Glutamatergic neuron (in vitro differentiated cells): ENCODE measurements around the gene CCDC188. TPM values are rescaled to one million over a fixed set of nuclear protein-coding genes. Genes with fewer than 3 reads are reported as not detected.

Source experiments
- DNase-seq: peaks from one replicate; pipeline ENCODE4 v3.0.0; 2022
- H3K27ac Mint-ChIP-seq: one replicate; pipeline ENCODE4 v1.8.0; 2020; ENCODE audit warnings: mild to moderate bottlenecking, mixed read lengths, inconsistent platforms; ENCODE audit not compliant: unreplicated experiment
- H3K27me3 Mint-ChIP-seq: one replicate; pipeline ENCODE4 v1.8.0; 2020; ENCODE audit warnings: mild to moderate bottlenecking, moderate library complexity, mixed read lengths, inconsistent platforms; ENCODE audit not compliant: unreplicated experiment
- H3K36me3 Mint-ChIP-seq: one replicate; pipeline ENCODE4 v1.8.0; 2020; ENCODE audit warnings: mild to moderate bottlenecking, mixed read lengths, inconsistent platforms; ENCODE audit not compliant: unreplicated experiment
- H3K4me1 Mint-ChIP-seq: one replicate; pipeline ENCODE4 v1.8.0; 2020; ENCODE audit warnings: mild to moderate bottlenecking, low read depth, mixed read lengths, inconsistent platforms; ENCODE audit not compliant: unreplicated experiment
- H3K4me3 Mint-ChIP-seq: one replicate; pipeline ENCODE4 v1.8.0; 2020; ENCODE audit warnings: mild to moderate bottlenecking, mixed read lengths, inconsistent platforms; ENCODE audit not compliant: unreplicated experiment
- H3K9me3 Mint-ChIP-seq: one replicate; pipeline ENCODE4 v1.8.0; 2020; ENCODE audit warnings: mild to moderate bottlenecking, moderate library complexity, mixed read lengths, inconsistent platforms; ENCODE audit not compliant: unreplicated experiment
- total RNA-seq: library from RNA; stranded (reverse); fragmentation: NEBNext Ultra II Directional; extraction: Animal tissue kit (Norgen Biotek cat#: 25700); gene quantifications from one replicate; pipeline ENCODE4 v1.2.1, GENCODE V29; 2021; ENCODE audit not compliant: unreplicated experiment
- TF ChIP-seq, protein P1 (sequence below): fragments of 200-600 bp; sonication (generic); IDR thresholded peaks from one replicate; pipeline ENCODE4 v1.5.0; 2021; ENCODE audit not compliant: partially characterized antibody, unreplicated experiment

Gene CCDC188
- total RNA-seq, 1 donor from 2014 or later = 0.54 TPM

DNA sequence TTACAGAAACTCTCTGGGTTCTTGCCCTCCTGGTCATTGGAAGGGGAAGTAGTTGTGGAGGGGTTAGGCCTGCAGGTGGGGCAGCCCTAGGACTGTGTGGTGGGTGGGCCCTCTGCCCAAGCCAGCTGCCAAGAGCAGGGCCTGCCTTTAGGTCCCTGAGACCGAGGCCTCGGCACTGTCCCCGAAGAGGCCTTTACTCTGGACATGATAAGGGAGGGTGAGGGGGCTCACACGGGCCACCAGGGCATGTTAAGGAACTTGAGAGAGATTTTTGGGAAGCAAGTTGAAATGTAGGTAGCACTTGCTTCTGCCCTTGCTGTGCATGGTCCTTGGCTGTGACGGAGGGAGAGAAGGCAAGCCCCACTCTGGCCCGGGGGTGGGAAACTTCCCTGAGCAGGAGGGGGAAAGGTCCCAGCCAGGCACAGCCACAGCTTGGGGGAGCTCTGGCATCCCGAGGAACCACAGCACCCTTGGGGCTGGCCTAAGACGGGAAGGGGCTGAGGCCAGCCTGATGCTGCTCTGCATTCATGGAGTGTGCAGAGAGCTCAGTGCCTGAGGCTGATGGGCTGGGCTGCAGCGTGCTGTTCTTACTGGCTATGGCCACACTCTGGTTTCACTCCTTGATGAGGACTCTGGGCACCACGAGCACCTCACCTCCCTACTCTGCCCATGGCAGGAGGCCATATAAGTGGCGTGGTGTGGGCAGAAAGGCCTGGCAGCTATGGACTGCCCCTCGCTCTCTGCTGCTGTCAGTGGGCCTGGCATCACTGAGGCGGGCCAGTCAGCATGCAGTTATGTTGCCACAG is 42.7 kb downstream of the CCDC188 start:
- peak overlapping the region; percentile 69 for H3K27ac Mint-ChIP-seq
- H3K9me3 Mint-ChIP-seq = peaks cover 8% of the 10 kb centered on the region
- peak; percentile 14 for DNase-seq
- H3K27me3 Mint-ChIP-seq = peaks cover 19% of the 10 kb centered on the region
- TF ChIP-seq, protein P1, sequence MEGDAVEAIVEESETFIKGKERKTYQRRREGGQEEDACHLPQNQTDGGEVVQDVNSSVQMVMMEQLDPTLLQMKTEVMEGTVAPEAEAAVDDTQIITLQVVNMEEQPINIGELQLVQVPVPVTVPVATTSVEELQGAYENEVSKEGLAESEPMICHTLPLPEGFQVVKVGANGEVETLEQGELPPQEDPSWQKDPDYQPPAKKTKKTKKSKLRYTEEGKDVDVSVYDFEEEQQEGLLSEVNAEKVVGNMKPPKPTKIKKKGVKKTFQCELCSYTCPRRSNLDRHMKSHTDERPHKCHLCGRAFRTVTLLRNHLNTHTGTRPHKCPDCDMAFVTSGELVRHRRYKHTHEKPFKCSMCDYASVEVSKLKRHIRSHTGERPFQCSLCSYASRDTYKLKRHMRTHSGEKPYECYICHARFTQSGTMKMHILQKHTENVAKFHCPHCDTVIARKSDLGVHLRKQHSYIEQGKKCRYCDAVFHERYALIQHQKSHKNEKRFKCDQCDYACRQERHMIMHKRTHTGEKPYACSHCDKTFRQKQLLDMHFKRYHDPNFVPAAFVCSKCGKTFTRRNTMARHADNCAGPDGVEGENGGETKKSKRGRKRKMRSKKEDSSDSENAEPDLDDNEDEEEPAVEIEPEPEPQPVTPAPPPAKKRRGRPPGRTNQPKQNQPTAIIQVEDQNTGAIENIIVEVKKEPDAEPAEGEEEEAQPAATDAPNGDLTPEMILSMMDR = no peak
- H3K4me3 Mint-ChIP-seq = peak overlapping the region; percentile 20
- H3K36me3 Mint-ChIP-seq = peaks cover 6% of the 10 kb centered on the region
- H3K4me1 Mint-ChIP-seq = peaks cover 32% of the 10 kb centered on the region

DNA sequence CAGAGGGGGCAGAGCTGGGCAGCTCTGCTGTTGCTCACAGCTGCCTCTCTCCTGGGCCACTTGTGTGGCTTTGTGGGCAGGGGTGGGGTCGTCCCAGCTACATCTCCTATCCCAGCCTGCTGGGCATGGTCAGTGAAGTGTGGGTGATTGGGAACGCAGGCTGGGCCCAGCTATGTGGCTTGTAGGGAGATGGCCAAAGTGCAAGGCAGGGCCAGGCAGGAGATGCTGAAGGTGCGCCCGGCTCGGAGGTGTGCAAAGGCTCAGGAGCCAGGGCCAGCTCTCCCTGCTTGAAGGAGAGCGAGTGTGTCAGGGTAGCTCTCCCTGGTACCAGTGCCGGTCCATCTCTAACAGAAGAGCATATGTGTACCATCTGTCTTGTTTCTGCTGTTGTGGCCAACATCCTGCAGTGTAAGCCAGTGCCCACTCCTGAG is 43.4 kb downstream of the CCDC188 start:
- DNase-seq = peak; percentile 6
- peaks cover 19% of the 10 kb centered on the region for H3K27me3 Mint-ChIP-seq
- peaks cover 9% of the 10 kb centered on the region for H3K36me3 Mint-ChIP-seq
- peaks cover 8% of the 10 kb centered on the region for H3K9me3 Mint-ChIP-seq
- H3K4me1 Mint-ChIP-seq = peaks cover 34% of the 10 kb centered on the region
- TF ChIP-seq, protein P1 = no peak
- H3K27ac Mint-ChIP-seq = peak overlapping the region; percentile 69
- H3K4me3 Mint-ChIP-seq = peak overlapping the region; percentile 20

DNA sequence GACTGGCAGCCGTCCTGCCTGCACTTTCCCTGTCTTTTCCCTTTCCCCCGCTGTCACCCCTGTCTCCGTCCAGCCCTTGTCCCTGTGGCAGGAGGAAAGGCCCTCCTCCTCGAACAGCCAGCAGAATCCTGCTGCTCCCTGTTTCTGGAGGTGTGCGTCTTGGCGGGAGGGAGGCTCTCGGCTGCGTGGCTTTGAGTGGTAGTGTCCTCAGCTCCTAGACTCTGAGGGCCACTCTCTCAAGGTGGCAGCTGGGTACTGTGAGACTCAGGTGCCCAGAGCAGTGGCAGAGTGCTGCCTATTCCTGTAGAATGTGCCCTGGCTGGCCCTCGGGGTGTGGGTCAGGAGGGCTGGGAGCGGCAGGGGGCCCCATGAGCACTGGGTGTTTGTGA is 44.0 kb downstream of the CCDC188 start:
- TF ChIP-seq, protein P1 = no peak
- H3K4me1 Mint-ChIP-seq = peaks cover 34% of the 10 kb centered on the region
- peaks cover 21% of the 10 kb centered on the region for H3K27me3 Mint-ChIP-seq
- peak; percentile 16 for DNase-seq
- peaks cover 13% of the 10 kb centered on the region for H3K9me3 Mint-ChIP-seq
- H3K36me3 Mint-ChIP-seq = peaks cover 14% of the 10 kb centered on the region
- peak overlapping the region; percentile 84 for H3K27ac Mint-ChIP-seq
- H3K4me3 Mint-ChIP-seq = no peak overlapping the region

DNA sequence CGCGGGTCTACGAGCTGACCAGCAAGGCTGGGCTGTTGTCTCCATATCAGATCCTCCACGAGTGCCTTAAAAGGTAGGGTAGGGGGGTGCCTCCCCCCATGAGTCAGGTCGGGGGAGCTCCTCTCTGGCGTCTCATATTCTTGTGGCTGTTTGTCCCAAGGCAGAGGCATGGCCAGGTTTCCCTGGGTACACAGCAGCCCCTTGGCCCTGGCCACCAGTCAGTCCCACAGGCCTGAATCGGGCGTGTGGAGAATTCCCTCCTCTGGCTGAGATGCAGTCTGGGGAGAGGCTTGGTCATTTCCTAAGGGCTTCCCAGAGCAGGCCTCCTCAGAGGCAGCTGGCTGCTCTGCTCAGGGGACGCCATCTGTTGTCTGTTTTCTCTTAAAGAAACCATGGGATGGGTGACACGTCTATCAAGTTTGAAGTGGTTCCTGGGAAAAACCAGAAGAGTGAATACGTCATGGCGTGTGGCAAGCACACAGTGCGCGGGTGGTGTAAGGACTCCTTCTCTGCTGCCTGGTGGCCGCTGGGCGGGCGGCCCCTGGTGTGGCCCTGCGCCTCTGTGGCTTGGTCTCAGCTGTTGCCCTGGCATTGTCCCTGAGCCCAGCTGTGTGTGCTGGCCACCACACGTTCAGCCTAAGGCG is 44.5 kb downstream of the CCDC188 start:
- TF ChIP-seq, protein P1 = no peak
- peak overlapping the region; percentile 84 for H3K27ac Mint-ChIP-seq
- peaks cover 20% of the 10 kb centered on the region for H3K27me3 Mint-ChIP-seq
- DNase-seq = peak; percentile 32
- H3K36me3 Mint-ChIP-seq = peaks cover 14% of the 10 kb centered on the region
- peak overlapping the region; percentile 52 for H3K4me3 Mint-ChIP-seq
- peaks cover 13% of the 10 kb centered on the region for H3K9me3 Mint-ChIP-seq
- H3K4me1 Mint-ChIP-seq = peaks cover 34% of the 10 kb centered on the region
